Panc1 (cell line): ENCODE measurements around the gene TMPRSS2. TPM values are rescaled to one million over a fixed set of nuclear protein-coding genes. Genes with fewer than 3 reads are reported as not detected.
"Not testable (repeated sequence)": the region's sequence is repeated elsewhere in the genome, so short reads cannot be mapped to it uniquely, and the experiment has no call there.

Source experiments
- ATAC-seq: fragments of 200-7000 bp; cut with Tn5 transposase; 2 replicates; pipeline ENCODE4 v1.9.1; 2020; ENCODE audit warnings: mild to moderate bottlenecking, moderate library complexity
- BruUV-seq: library from RNA; stranded (reverse); fragments of 400-500 nt; replicated peaks from 2 replicates; lab custom pipeline; 2021; lab: Mats Ljungman, UMichigan
- CTCF ChIA-PET: fragments of 300-600 bp; sonication (Branson Sonifier 250); formaldehyde crosslinking; loops from one replicate; lab custom pipeline; 2022; ENCODE audit warnings: antibody characterized with exemption; lab: Charles Lee
- POLR2A ChIA-PET: fragments of 300-600 bp; sonication (Branson Sonifier 250); formaldehyde crosslinking; loops from one replicate; lab custom pipeline; 2022; ENCODE audit warnings: antibody characterized with exemption; lab: Charles Lee
- DNase-seq: peaks from one replicate; pipeline ENCODE4 v3.0.0-alpha.2; 2010; ENCODE audit warnings: low read depth, low spot score
- H3K27ac ChIP-seq: 2 replicates; pipeline ENCODE4 v1.5.1; 2011; ENCODE audit warnings: mild to moderate bottlenecking, low read length, inconsistent platforms
- H3K27me3 ChIP-seq: fragments of 200-500 bp; sonication (Bioruptor generic); 2 replicates; pipeline ENCODE4 v1.6.0; 2014; ENCODE audit warnings: low read length, inconsistent platforms; ENCODE audit not compliant: control insufficient read depth, insufficient read depth
- H3K36me3 ChIP-seq: fragments of 200-500 bp; sonication (Bioruptor generic); 2 replicates; pipeline ENCODE4 v1.5.1; 2014; ENCODE audit warnings: inconsistent platforms, mild to moderate bottlenecking, low read length, moderate library complexity; ENCODE audit not compliant: control insufficient read depth, insufficient read depth
- H3K4me1 ChIP-seq: 2 replicates; pipeline ENCODE4 v1.5.1; 2011; ENCODE audit warnings: inconsistent platforms, mild to moderate bottlenecking, low read length, moderate library complexity; ENCODE audit not compliant: control insufficient read depth, insufficient read depth
- H3K4me3 ChIP-seq, 2 experiments: 2 replicates each; pipeline ENCODE4 v1.5.1; 2011 to 2012; ENCODE audit warnings: low read depth in 2 of 2, low read length in 2 of 2, mild to moderate bottlenecking in 2 of 2, inconsistent platforms in 1 of 2, moderate library complexity in 1 of 2
- H3K9me3 ChIP-seq: fragments of 200-500 bp; sonication (Bioruptor generic); 2 replicates; pipeline ENCODE4 v1.5.1; 2014; ENCODE audit warnings: low read depth, mild to moderate bottlenecking, inconsistent platforms, low read length, moderate library complexity; ENCODE audit not compliant: control insufficient read depth, insufficient read depth
- CTCF ChIP-seq: fragments of 450-650 bp; IDR thresholded peaks from 2 replicates; pipeline ENCODE4 v1.5.1; 2017; ENCODE audit warnings: mild to moderate bottlenecking
- POLR2AphosphoS5 ChIP-seq: IDR thresholded peaks from 2 replicates; pipeline ENCODE4 v1.6.1; 2012; ENCODE audit warnings: mild to moderate bottlenecking, low read depth, low read length, moderate library complexity
- REST ChIP-seq, 2 experiments: IDR thresholded peaks; 2 replicates each; pipeline ENCODE4 v1.6.1; 2011 to 2012; ENCODE audit warnings: low read depth in 2 of 2, control low read depth in 1 of 2, low read length in 1 of 2, mild to moderate bottlenecking in 1 of 2, moderate library complexity in 1 of 2; ENCODE audit not compliant: insufficient read depth in 1 of 2
- SIN3A ChIP-seq: IDR thresholded peaks from 2 replicates; pipeline ENCODE4 v1.6.1; 2012; ENCODE audit warnings: low read depth, mild to moderate bottlenecking, low read length, moderate library complexity, borderline replicate concordance; ENCODE audit not compliant: insufficient read depth
- TCF7L2 ChIP-seq: IDR thresholded peaks from 2 replicates; pipeline ENCODE4 v1.6.1; 2011; ENCODE audit warnings: mild to moderate bottlenecking, low read depth, low read length, inconsistent platforms
- in situ Hi-C: cut with HindIII; loops from 2 replicates; pipeline ENCODE4 v1.10.0; 2016; ENCODE audit warnings: low sequenced_read_pairs, low pct_unique_long_range_greater_than_20kb
- intact Hi-C: fragments of 100-400 bp; cut with micrococcal nuclease; formaldehyde crosslinking; loops from one replicate; pipeline ENCODE4 v1.10.0; 2022; ENCODE audit not compliant: unreplicated experiment
- total RNA-seq: library from RNA; stranded (reverse); gene quantifications from one replicate; pipeline ENCODE4 v1.2.1, GENCODE V29; 2021; ENCODE audit not compliant: unreplicated experiment

The TMPRSS2 gene
- total RNA-seq, 1 experiment from 2014 or later: 111 TPM

DNA sequence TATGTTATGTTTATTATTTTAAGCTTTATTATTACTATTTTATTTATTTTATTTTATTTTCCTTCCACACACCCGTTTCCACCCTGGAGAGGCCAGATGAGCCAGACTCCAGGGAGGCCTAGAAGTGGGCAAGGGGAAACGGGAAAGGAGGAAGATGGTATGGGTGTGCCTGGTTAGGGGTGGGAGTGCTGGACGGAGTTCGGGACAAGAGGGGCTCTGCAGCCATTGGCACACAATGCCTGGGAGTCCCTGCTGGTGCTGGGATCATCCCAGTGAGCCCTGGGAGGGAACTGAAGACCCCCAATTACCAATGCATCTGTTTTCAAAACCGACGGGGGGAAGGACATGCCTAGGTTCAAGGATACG, 82.4 kb downstream of the TMPRSS2 start:
- H3K36me3 ChIP-seq: no peaks in the 10 kb centered on the region
- ChIA-PET CTCF (no interaction called here), POLR2A (no interaction called here)
- DNase-seq (no peak), ATAC-seq (no peak)
- intact Hi-C loops (no loop called here), in situ Hi-C loops (no loop called here)
- TF ChIP-seq TCF7L2 (no peak), SIN3A (no peak), POLR2AphosphoS5 (no peak), CTCF (no peak), REST (IDR thresholded peaks at IDR 0.05; ENCODE audit: insufficient read depth in 1 of 2, low read depth in 2 of 2, low read length in 1 of 2) (no peak)
- no peaks in the 10 kb centered on the region for H3K27me3 ChIP-seq
- no peaks in the 10 kb centered on the region for H3K9me3 ChIP-seq
- H3K4me1 ChIP-seq: no peaks in the 10 kb centered on the region
- peak overlapping the region; percentile 48 to 58 for H3K4me3 ChIP-seq
- BruUV-seq: no TSS peak
- no peak overlapping the region for H3K27ac ChIP-seq

DNA sequence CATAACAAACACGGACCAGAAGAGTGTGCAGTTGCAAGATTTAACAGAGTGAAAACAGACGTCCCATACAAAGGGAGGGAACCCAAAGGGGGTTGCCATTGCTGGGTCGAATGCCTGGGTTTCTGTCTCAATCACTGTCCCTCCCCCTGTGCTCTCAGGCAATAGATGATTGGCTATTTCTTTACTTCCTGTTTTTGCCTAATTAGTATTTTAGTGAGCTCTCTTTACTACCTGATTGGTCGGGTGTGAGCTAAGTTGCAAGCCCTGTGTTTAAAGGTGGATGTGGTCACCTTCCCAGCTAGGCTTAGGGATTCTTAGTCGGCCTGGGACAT, 84.7 kb downstream of the TMPRSS2 start:
- ATAC-seq, H3K27ac ChIP-seq, H3K4me3 ChIP-seq, CTCF ChIA-PET, H3K4me1 ChIP-seq, DNase-seq, POLR2A ChIA-PET, H3K27me3 ChIP-seq, BruUV-seq, H3K9me3 ChIP-seq, in situ Hi-C loops, H3K36me3 ChIP-seq, intact Hi-C loops: not testable (repeated sequence)

DNA sequence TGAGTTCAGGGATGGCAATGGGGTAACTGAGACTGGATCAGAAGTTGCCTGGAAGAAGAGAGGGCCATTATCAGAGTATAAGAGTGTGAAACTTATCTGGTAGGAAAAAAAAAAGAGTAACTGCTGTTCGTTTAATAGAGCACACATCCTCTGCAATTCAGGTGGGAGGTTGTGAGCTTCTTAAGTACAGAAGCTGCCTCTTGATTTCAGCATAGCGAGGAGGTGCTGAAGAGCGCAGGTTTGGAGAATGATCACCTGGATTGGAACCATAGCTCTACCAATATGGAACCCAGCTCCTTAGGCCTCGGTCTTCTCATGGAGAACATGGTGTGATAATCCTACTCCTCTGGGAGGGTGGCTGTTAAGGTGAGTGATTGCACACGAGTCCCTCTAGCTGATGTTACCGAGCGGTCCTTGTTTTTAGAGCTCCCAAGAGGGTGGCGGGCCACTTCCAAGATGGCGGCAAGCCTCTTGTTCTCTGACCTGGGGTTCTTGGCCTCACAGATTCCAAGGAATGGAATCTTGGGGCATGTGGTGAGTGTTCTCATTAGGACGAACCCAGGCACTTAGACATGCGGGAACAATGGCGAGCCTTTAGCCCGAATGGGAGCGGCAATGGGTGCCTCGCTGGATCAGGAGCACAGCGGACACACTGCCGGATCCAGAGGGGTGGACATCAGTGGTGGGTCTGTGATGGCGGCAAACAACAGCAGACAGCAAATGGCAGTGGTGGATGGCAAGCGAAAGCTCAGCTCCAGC, 85.2 kb downstream of the TMPRSS2 start:
- Histone ChIP-seq H3K27ac (no peak overlapping the region), H3K9me3 (no peaks in the 10 kb centered on the region), H3K4me3 (no peak overlapping the region), H3K27me3 (no peaks in the 10 kb centered on the region), H3K4me1 (no peaks in the 10 kb centered on the region), H3K36me3 (no peaks in the 10 kb centered on the region)
- intact Hi-C loops (no loop called here), in situ Hi-C loops (no loop called here)
- TF ChIP-seq CTCF: no peak
- ATAC-seq: no peak
- POLR2A ChIA-PET: no interaction called here
- CTCF ChIA-PET: no interaction called here
- BruUV-seq: no TSS peak
- no peak for DNase-seq

- H3K36me3 ChIP-seq, ATAC-seq, in situ Hi-C loops, BruUV-seq, DNase-seq, H3K9me3 ChIP-seq, H3K27ac ChIP-seq, POLR2A ChIA-PET, intact Hi-C loops, CTCF ChIA-PET, H3K27me3 ChIP-seq, H3K4me1 ChIP-seq: not testable (repeated sequence)
- peak overlapping the region; percentile 46 to 60; a peak in 2 of 4 replicates for H3K4me3 ChIP-seq
Observed at GRCh38 chr21:41420998-41421397, 87.0 kb downstream of the TMPRSS2 start.
